ENCODE measurements around the gene BACE1.

GRCh38 chr11:117318738-117319137 lies 2.7 kb upstream of the BACE1 start:
- no peak for TF ChIP-seq EZH2 (IDR thresholded peaks at IDR 0.05; ENCODE audit: low read depth, unreplicated experiment)
- no peak for TF ChIP-seq CTCF (conservative IDR thresholded peaks at IDR 0.05; ENCODE audit: low read depth in 2 of 2)

Data from GM23338 (cell line).